Upper lobe of left lung (tissue), 4 donors: ENCODE measurements around the gene CHMP1B.

Experiments used
- EP300 ChIP-seq, 4 donors: sonication (generic); formaldehyde crosslinking; IDR thresholded peaks; one replicate each; pipeline ENCODE4 v1.5.1; 2017; ENCODE audit warnings: antibody characterized with exemption in 4 of 4, control low read depth in 2 of 4
- POLR2AphosphoS5 ChIP-seq, 2 donors: sonication (generic); formaldehyde crosslinking; IDR thresholded peaks; one replicate each; pipeline ENCODE4 v1.5.1; 2017; ENCODE audit warnings: antibody characterized with exemption in 2 of 2
- TF ChIP-seq, protein P1 (sequence below), 6 experiments: fragments of 450-650 bp in 4 of 6; fragments of 200-600 bp in 2 of 6; sonication (generic) in 2 of 6; IDR thresholded peaks; one replicate each; pipeline ENCODE4 v1.5.1; 2016 to 2019; ENCODE audit warnings: antibody characterized with exemption in 6 of 6

DNA sequence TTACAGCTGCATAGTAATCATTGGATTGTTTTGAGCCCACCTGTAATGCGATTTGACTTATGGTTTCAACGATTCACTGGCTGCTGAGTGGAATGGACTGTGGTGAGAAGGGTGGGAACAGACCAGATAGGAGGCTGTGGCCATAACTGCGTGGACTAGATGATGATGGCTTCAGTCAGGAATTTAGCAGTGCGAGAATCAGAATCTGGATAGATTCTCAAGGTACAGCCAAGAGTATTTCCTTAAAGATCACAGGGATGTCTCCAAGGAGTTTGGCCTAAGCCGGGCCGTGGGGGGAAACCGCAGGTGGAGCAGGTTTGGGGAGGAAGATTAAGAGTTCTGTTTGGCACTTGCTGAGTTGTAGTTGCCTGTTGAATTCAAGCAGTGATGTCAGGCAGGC, 44.0 kb upstream of the CHMP1B start:
- TF ChIP-seq, protein P1, sequence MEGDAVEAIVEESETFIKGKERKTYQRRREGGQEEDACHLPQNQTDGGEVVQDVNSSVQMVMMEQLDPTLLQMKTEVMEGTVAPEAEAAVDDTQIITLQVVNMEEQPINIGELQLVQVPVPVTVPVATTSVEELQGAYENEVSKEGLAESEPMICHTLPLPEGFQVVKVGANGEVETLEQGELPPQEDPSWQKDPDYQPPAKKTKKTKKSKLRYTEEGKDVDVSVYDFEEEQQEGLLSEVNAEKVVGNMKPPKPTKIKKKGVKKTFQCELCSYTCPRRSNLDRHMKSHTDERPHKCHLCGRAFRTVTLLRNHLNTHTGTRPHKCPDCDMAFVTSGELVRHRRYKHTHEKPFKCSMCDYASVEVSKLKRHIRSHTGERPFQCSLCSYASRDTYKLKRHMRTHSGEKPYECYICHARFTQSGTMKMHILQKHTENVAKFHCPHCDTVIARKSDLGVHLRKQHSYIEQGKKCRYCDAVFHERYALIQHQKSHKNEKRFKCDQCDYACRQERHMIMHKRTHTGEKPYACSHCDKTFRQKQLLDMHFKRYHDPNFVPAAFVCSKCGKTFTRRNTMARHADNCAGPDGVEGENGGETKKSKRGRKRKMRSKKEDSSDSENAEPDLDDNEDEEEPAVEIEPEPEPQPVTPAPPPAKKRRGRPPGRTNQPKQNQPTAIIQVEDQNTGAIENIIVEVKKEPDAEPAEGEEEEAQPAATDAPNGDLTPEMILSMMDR (IDR thresholded peaks at IDR 0.05): no peak
- TF ChIP-seq POLR2AphosphoS5 (IDR thresholded peaks at IDR 0.05) (no peak), EP300 (IDR thresholded peaks at IDR 0.05) (no peak)
